Right lobe of liver (tissue), 6 donors: ENCODE results near the gene BZW1. TPM values are rescaled to one million over a fixed set of nuclear protein-coding genes. Genes with fewer than 3 reads are reported as not detected.

Experiments
- ATAC-seq, 4 donors: fragments of 200-7000 bp; cut with Tn5 transposase; one replicate each; pipeline ENCODE4 v1.9.1; 2020; ENCODE audit warnings: mild to moderate bottlenecking in 4 of 4, moderate library complexity in 4 of 4
- DNase-seq, 3 donors: peaks; one replicate each; pipeline ENCODE4 v3.0.0-alpha.2; 2020
- H3K27ac ChIP-seq, 3 donors: fragments of 200-600 bp; one replicate each; pipeline ENCODE4 v1.8.0; 2022
- H3K27me3 ChIP-seq, 2 donors: fragments of 200-600 bp; one replicate each; pipeline ENCODE4 v1.8.0; 2022
- H3K36me3 ChIP-seq, 4 donors: fragments of 200-600 bp; sonication (generic) in 1 of 4; one replicate each; pipeline versions ENCODE4 v1.5.1 to v1.8.0; 2017 to 2022; ENCODE audit warnings: control low read depth in 1 of 4
- H3K4me1 ChIP-seq, 4 donors: fragments of 200-600 bp; sonication (generic) in 1 of 4; one replicate each; pipeline versions ENCODE4 v1.5.1 to v1.8.0; 2017 to 2022; ENCODE audit warnings: control low read depth in 1 of 4
- H3K4me3 ChIP-seq, 3 donors: fragments of 200-600 bp; one replicate each; pipeline ENCODE4 v1.8.0; 2022
- H3K9me3 ChIP-seq, 4 donors: fragments of 200-600 bp; sonication (generic) in 1 of 4; one replicate each; pipeline versions ENCODE4 v1.5.1 to v1.8.0; 2017 to 2022; ENCODE audit warnings: control low read depth in 1 of 4
- CTCF ChIP-seq, 4 donors: fragments of 200-600 bp in 3 of 4; fragments of 450-650 bp in 1 of 4; IDR thresholded peaks; one replicate each; pipeline versions ENCODE4 v1.5.1 to v1.8.0; 2016 to 2022; ENCODE audit warnings: antibody characterized with exemption in 4 of 4, mild to moderate bottlenecking in 2 of 4
- POLR2A ChIP-seq: fragments of 450-650 bp; IDR thresholded peaks from one replicate; pipeline ENCODE4 v1.6.1; 2017; ENCODE audit warnings: antibody characterized with exemption, mild to moderate bottlenecking
- WGBS: methylation state at CpG from one replicate; pipeline ENCODE4 v1.1.6; 2018; ENCODE audit warnings: low coverage, low lambda C conversion rate; ENCODE audit not compliant: insufficient coverage; ENCODE audit errors: missing lambda C conversion rate; 5-methylcytosine and 5-hydroxymethylcytosine counted together
- intact Hi-C, 2 donors: fragments of 100-400 bp; cut with DNase I; formaldehyde crosslinking; loops; one replicate each; pipeline versions ENCODE4 v1.11.2 to v1.14.1; 2022
- total RNA-seq, 6 experiments: library from RNA; depleted of rRNA in 2 of 6; stranded (reverse); fragments of >200 nt in 2 of 6; fragmentation: NEBNext Ultra II Directional in 3 of 6; extraction: Animal tissue kit (Norgen Biotek cat#: 25700) in 3 of 6; gene quantifications; one replicate each; pipeline versions ENCODE4 v1.1.0 to v1.2.4, GENCODE V29; 2016 to 2023
- donor health status: DM: no; HTN: yes; CAD: no.
- donor health status: DM: no; HTN: no; CAD: no.
- donor health status: DM: no; HTN: no; CAD: no.
- donor health status: DM: no; HTN: yes; CAD: no.
- donor health status: DM: no; HTN: yes; CAD: no.

BZW1 gene
- total RNA-seq, 6 experiments from 2014 or later, result 176 to 239 (median 210) TPM

DNA sequence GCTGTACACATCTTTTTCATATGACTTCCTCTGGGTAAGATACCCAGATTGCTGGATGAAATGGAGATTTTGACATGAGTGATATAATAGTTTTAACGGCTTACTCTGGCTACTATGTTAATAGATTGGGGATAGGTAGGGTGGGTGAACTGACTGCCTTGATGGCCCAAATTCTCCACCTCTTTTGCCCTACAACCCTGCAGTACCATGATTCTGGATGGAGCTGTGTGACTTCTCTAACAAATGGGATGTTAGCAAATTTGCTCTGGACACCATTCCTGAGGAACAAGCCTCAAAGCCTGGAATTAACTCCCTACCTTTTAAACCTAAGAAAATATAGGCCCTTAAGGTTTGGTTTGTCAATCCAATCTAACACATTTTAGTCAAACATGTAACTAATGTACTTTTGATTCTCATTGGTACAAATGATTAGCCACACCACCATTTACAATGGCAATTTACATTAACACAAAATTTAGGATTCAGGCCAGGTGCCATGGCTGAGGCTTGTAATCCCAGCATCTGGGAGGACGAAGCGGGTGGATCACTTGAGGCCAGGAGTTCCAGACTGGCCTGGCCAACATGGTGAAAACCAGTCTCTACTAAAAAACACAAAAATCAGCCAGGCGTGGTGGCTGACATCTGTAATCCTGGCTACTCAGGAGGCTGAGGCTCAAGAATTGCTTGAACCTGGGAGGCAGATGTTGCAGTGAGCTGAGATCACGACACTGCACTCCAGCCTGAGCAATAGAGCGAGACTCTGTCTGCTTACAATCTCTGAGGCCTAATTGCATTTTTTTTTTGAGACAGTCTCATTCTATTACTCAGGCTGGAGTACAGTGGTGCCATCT is 39.9 kb downstream of the BZW1 start:
- ATAC-seq (no peak), DNase-seq (no peak)
- TF ChIP-seq POLR2A, result no peak
- no peak for TF ChIP-seq CTCF (IDR thresholded peaks at IDR 0.05)
- WGBS, result 94% methylated on average over 4 of the region's 6 CpGs
- Histone ChIP-seq H3K4me3 (no peak overlapping the region), H3K4me1 (no peaks in the 10 kb centered on the region), H3K9me3 (no peaks in the 10 kb centered on the region), H3K27me3 (no peaks in the 10 kb centered on the region), H3K36me3 (peaks cover 28 to 61% (median 44%) of the 10 kb centered on the region in 4 donors), H3K27ac (no peak overlapping the region)
- intact Hi-C loops, result no loop called here

GRCh38 chr2:200852605-200853004 is 40.9 kb downstream of the BZW1 start:
- no peaks in the 10 kb centered on the region for H3K9me3 ChIP-seq
- no peaks in the 10 kb centered on the region for H3K4me1 ChIP-seq
- no peak for DNase-seq
- H3K4me3 ChIP-seq, result no peak overlapping the region
- no peak for ATAC-seq
- intact Hi-C loops, result no loop called here
- H3K27ac ChIP-seq, result no peak overlapping the region
- TF ChIP-seq POLR2A (no peak), CTCF (IDR thresholded peaks at IDR 0.05) (no peak)
- WGBS, result 96% methylated on average over 2 of the region's 2 CpGs
- peaks cover 29 to 71% (median 53%) of the 10 kb centered on the region in 4 donors for H3K36me3 ChIP-seq
- no peaks in the 10 kb centered on the region for H3K27me3 ChIP-seq

- no peak overlapping the region for H3K27ac ChIP-seq
- H3K4me3 ChIP-seq, result no peak overlapping the region
- intact Hi-C loops, result no loop called here
- H3K27me3 ChIP-seq, result no peaks in the 10 kb centered on the region
- no peaks in the 10 kb centered on the region for H3K9me3 ChIP-seq
- H3K4me1 ChIP-seq, result peaks cover 0 to 32% (median 7%) of the 10 kb centered on the region in 4 donors
- ATAC-seq (no peak), DNase-seq (no peak)
- H3K36me3 ChIP-seq, result peaks cover 43 to 84% (median 65%) of the 10 kb centered on the region in 4 donors
- 61% methylated on average over 6 of the region's 8 CpGs for WGBS
- TF ChIP-seq CTCF (IDR thresholded peaks at IDR 0.05) (no peak), POLR2A (no peak)
Observed at GRCh38 chr2:200856806-200857205, 45.1 kb downstream of the BZW1 start.

- Histone ChIP-seq H3K36me3 (peaks cover 21 to 49% (median 36%) of the 10 kb centered on the region in 4 donors), H3K4me3 (peak overlapping the region; percentile 48 to 79 (median 67)), H3K27me3 (no peaks in the 10 kb centered on the region), H3K9me3 (no peaks in the 10 kb centered on the region), H3K27ac (peak overlapping the region; percentile 46 to 100 (median 100)), H3K4me1 (peaks cover 0 to 36% (median 7%) of the 10 kb centered on the region in 4 donors)
- TF ChIP-seq CTCF (IDR thresholded peaks at IDR 0.05) (no peak), POLR2A (peak; percentile 20)
- intact Hi-C loops, result no loop called here
- 9% methylated on average over 12 of the region's 12 CpGs for WGBS
- no peak for ATAC-seq
- no peak for DNase-seq
Observed at GRCh38 chr2:200860092-200860795, 48.5 kb downstream of the BZW1 start.
